GM10248 (cell line): Measurements from ENCODE around the gene RPP14.
A peak's percentile ranks its signal among the peaks of the same experiment; 100 is the strongest.

Experiments
- CTCF ChIA-PET: fragments of 300-600 bp; sonication (Branson Sonifier 250); formaldehyde crosslinking; extraction: SDS; loops from one replicate; lab custom pipeline; 2021; ENCODE audit warnings: antibody characterized with exemption; lab: Yijun Ruan, JAX
- POLR2A ChIA-PET: fragments of 350-650 bp; sonication (Branson Sonifier 250); formaldehyde crosslinking; extraction: SDS; loops from one replicate; lab custom pipeline; 2020; ENCODE audit warnings: antibody characterized with exemption; lab: Yijun Ruan, JAX
- DNase-seq: peaks from one replicate; pipeline ENCODE4 v3.0.0; 2012; ENCODE audit errors: extremely low spot score
- CTCF ChIP-seq: IDR thresholded peaks from 2 replicates; pipeline ENCODE4 v1.5.1; 2012; ENCODE audit warnings: mild to moderate bottlenecking, low read depth; ENCODE audit errors: extremely low read depth, missing control alignments, control extremely low read depth

Gene RPP14

DNA sequence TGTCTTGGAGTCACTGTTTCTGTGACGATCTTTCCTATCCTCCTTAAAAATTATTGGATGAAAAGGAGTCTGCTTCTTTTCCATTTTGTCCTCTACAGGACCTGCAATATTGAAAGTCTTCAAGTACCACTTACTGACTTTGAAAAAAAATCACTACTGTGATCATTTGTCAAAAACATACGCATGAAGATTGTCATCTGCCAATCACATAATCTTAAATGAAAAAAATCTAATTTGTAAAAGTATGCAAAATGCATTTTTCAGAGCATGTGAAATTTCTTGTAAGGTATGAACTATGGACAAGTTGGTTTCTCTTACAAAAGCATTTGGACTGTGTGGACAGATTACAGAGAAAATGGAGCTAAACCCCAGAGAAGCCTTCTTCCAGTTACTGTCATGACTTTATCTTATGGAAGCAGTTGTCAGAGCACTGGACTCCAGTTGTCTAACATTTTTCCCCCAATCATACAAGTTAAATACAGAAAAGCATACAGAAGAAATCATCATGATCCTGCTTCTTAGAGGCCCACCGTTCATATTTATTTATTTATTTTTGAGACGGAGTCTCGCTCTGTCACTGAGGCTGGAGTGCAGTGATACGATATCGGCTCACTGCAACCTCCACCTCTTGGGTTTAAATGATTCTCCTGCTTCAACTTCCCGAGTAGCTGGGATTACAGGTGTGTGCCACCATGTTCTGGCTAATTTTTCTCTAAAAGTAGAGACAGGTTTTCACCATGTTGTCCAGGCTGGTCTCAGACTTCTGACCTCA, 23.3 kb downstream of the RPP14 start:
- no peak for TF ChIP-seq CTCF
- CTCF ChIA-PET = interaction anchor here (1.2 to 1.6 kb wide), 3 partner anchors 21 to 141 kb away, joined by 3 to 5 read pairs (median 3); partner anchors contain the start of genes HTD2 and RPP14
- POLR2A ChIA-PET = no interaction called here
- DNase-seq = no peak

GRCh38 chr3:58329922-58330413, 23.9 kb downstream of the RPP14 start:
- no peak for DNase-seq
- ChIA-PET CTCF (interaction anchor here (1.2 to 1.4 kb wide), 3 partner anchors 23 to 142 kb away, joined by 3 to 5 read pairs (median 5); partner anchors contain the start of genes HTD2 and RPP14), POLR2A (no interaction called here)
- no peak for TF ChIP-seq CTCF

- DNase-seq = no peak
- ChIA-PET CTCF (interaction anchor here (0.7 to 11.5 kb wide), 6 partner anchors 10 to 160 kb away, joined by 3 to 101 read pairs (median 7); partner anchors contain the start of genes HTD2, KCTD6 and RPP14), POLR2A (no interaction called here)
- TF ChIP-seq CTCF = no peak
Measured at GRCh38 chr3:58331593-58332152, 25.6 kb downstream of the RPP14 start.

GRCh38 chr3:58332575-58333188, 26.6 kb downstream of the RPP14 start, which contains the start of gene PXK:
PXK (plus strand) TSS chr3:58332892; CDS start chr3:58332989, 97 bp downstream.
- peak; percentile 41 for TF ChIP-seq CTCF
- ChIA-PET CTCF (interaction anchor here (0.7 to 11.5 kb wide), 13 partner anchors 11 to 161 kb away, joined by 3 to 101 read pairs (median 7); partner anchors contain the start of genes HTD2, KCTD6 and RPP14), POLR2A (no interaction called here)
- peak; percentile 84 for DNase-seq

- DNase-seq = peak; percentile 68
- TF ChIP-seq CTCF = peak; percentile 40
- CTCF ChIA-PET = interaction anchor here (1.0 to 11.5 kb wide), 18 partner anchors 10 to 160 kb away, joined by 3 to 101 read pairs (median 6); partner anchors contain the start of genes HTD2 and RPP14
- POLR2A ChIA-PET = no interaction called here
Measured at GRCh38 chr3:58333206-58334012, 27.4 kb downstream of the RPP14 start.
